HG03280 (cell line): ENCODE measurements around the gene DHRSX.
"Not testable (repeated sequence)": the region's sequence is repeated elsewhere in the genome, so short reads cannot be mapped to it uniquely, and the experiment has no call there.

Experiments used
- ATAC-seq: cut with Tn5 transposase; IDR thresholded peaks from one replicate; pipeline ENCODE4 v1.9.1; 2021; ENCODE audit warnings: mild to moderate bottlenecking, moderate library complexity; ENCODE audit not compliant: unreplicated experiment

Gene DHRSX

DNA sequence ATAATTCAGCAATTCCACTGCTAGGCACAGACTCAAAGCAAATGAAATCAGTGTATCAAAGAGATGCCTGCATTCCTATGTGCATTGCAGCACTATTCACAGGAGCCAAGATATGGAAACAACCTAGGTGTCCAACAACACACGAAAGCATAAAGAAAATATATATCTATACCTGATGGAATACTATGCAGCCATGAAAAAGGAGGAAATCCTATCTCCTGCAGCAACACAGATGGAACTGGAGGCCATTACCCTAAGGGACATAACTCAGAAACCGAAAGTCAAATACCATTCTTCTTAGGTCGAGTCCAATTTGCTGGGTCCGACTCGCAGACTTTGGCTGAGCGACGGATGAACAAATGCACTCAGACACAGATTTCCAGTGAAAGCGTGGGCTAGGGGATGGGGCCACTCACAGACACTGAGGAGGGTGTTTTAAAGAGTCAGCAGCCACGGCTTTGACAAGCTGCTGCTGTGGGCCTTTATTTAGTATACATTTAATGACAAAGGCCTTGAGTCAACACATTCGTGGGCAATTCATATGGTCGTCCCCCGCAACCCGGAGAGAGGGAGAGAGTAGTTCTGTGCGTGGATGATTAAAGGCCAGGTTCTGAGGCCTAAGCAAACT lies 93.8 kb downstream of the DHRSX start:
- no peak for ATAC-seq

DNA sequence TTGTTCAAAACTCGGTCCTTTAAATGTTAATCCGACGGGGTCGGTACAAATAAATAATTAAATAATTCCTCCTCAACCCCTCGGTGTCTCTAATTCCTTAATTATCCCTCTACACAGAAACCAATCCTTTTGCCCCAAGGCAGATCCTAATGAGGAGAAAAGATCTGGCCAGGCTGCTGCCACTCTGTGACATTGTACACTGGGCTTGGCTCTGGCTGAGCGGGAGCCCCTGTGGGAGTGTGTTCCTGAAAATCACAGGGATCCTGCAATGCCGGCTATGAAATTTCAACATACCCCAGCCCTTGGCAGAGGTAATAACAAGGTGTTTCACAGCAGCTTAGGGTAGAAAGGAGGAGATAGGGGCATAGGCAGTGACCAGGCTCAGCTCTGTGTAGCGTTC lies 96.0 kb downstream of the DHRSX start:
- no peak for ATAC-seq

DNA sequence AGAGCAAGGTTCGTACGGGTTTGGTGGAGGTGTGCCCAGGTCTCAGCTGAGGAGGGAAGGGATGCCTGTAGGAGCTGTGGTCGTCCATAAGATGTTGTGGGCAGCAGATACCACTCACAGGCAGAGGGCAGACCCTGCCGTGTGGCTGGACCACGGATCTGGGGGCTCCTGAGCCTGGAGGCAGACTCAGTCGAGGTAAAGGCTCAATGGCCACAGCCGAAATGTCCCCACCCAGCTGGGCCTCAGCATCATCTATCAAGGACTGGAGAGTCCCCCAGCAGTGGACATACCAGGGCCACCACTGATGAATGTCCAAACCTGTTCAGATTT lies 98.5 kb downstream of the DHRSX start:
- ATAC-seq, result no peak

DNA sequence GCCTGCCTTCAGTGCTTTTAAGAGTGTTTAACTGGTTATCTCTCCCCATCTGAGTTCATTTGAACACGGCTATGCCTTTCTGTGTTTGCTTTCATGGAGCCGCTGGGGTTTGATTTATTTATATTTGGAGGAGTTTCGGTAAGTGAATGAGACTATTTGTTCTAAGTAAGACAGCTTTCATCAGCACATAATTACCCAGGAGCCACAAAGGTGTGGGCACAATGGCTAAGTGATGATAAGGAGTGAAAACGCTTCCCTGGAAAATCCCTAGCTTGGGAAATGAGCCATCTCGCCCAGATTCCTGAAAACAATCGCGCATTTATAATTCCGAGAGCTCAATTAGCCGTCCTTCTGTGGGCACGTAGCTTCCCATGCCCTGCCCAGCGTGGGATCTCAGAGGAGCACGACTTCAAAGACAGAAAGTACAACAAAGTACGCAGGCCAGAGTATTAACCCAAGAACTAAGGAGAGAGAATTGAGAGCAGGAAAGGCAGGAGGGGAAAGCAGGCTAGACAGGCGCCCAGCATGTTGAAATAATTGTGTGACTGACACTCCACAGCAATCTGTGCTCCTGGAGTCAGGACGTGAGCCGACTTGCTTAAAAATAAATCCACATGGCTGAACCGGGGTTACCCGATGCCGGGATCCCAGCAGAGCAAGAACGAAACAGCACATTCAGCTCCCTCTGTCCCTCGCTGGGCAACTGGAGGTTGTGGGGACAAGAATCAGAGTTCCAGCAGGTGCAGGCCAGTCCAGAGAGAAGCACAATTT lies 99.0 kb downstream of the DHRSX start:
- no peak for ATAC-seq

DNA sequence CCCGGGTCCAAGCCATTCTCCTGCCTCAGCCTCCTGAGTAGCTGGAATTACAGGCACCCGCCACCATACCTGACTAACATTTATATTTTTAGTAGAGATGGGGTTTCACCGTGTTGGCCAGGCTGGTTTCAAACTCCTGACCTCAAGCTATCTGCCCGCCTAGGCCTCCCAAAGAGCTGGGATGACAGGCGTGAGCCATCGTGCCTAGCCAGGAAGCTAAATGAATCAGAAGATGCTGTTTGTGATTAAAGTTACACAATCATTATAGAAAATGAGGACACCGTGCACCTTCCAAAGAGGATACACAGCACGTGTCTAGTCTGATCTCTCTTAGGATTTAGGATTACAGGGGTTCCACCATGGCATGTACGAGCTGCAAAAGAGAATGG lies 99.6 kb downstream of the DHRSX start:
- no peak for ATAC-seq

DNA sequence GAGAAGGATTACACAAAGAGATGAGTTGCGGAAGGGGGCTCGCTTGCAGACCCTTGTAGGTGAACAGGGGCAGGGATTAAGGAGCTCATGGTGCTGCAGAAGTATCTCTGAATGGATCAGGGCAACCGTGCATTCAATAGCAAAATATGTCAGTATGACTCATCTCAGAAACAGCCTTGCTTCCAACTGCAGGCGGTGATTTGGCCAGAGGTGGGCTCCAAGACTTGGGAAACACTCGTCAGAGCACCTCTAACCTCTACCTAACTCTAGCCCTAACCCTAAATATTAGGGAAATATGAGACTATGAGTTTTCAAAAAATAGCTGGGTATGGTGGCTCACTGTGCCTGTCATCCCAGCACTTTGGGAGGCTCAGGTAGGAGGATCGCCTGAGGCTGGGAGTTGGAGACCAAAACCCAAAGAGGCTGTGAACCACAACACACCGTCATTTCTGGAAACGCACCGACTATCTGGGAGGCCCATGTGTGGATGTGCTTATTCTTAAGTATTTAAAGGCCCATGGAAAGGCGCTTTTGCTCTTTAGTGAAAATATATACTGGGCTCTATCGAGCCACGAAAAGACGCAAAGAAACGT lies 102.6 kb downstream of the DHRSX start:
- no peak for ATAC-seq

DNA sequence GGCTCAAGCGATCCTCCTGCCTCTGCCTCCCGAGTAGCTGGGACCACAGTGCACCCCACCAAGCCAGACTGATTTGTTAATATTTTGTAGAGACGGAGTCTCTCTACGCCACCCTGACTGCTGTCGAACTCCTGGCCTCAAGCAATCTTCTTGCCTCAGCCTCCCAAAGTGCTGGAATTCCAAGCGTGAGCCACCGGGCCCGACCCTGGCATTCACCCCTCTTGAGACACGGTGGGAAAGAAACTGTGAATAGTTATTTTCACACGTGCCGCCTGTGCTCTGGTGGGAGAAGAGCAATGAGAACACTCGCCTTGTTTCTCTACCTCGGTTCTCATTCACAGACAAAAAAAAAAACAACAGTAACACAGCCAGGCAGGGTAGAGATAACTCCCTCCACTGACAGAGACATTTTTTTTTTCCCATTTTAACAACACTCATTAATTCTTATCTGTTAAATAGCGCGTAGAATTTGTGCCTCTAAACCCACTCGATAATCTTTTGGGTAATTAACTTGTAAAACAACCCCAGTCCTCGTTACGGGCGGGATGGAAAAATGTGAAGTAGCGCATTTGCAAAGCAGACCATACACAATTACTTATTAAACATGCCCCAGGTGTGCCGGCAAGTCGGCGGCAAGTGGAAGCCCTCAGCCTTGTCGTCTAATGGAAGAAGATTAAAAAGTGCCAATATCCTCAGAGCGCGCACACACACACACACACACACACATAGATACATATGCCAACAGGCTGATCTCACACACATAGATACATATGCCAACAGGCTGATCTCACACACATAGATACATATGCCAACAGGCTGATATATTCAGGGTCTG lies 103.3 kb downstream of the DHRSX start:
- no peak for ATAC-seq

DNA sequence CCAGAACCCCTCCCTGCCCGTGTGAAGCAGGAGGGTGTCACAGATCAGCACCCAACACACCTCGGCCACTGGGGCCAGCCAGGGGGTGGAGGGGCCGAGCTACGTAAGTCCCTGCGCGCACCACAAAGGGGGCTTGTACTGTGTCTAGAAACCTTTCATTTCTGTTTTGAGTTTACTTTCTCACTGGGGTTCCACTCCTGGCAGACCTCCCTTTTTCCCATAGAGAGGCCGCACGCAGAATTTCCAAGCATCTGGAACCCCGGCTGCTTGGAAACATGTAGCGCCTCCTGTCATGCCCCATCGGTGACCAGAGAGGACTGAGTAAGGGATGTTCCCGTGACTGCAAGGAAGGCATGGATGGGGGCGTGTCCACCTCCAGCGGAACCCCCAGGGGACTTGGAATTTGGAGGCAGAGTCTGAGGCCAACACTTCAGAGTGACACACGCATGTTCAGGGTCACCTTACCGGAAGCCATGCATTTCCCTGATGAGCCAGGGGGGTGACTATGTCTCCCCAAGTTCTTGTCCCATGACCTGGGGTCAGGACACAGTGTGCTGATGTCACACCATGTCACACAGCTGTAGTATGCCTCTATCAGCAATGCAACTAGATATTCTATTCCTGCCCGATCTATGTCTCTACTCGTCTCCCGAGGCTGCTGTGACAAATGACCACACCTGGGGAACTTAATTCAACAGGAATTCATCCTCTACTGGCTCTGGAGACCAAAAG lies 105.3 kb downstream of the DHRSX start:
- no peak for ATAC-seq

DNA sequence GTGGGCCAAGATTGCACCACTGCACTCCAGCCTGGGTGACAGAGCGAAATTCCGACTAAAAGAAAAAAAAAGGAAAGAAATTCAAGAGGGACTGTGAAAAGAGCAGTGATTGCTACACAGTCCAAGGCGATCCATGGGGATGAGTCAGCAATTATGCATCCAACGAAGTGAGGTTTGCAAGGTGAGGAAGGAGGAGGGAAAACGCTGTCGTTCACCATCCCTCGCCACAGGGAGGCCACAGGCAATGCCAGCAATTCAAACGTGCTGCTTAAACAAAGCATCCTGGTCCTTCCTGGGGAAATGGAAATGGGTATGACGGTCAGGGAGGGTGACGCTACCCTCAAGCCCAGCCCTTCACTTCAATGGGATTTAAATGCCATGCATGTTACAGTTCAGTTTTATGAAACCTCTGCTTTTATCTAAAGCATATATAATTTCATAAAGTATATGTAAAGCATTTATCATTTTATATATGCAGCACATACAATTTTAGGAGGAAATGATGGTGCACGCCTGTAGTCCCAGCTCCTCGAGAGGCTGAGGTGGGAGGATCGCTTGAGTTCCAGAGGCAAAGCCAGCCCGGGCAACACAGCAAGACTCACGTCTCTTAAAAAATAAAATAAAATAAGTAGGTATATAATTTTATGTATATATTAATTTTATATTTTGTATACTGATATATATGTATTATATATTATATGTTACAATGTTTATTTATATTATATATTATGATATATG lies 108.7 kb downstream of the DHRSX start:
- ATAC-seq, result no peak

DNA sequence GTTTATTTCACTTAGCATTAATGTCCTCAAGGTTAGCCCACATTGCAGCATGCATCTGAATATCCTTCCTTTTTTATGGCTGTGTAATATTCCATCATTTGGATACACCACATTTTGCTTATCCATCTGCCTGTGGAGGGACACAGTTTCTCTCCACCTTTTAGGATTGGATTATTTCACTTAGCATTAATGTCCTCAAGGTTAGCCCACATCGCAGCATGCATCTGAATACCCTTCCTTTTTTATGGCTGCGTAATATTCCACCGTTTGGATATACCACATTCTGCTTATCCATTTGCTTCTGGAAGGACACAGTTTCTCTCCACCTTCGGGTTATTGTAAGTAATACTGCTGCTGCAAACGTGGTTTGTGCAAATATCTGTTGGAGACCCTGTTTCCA lies 110.0 kb downstream of the DHRSX start:
- no peak for ATAC-seq

DNA sequence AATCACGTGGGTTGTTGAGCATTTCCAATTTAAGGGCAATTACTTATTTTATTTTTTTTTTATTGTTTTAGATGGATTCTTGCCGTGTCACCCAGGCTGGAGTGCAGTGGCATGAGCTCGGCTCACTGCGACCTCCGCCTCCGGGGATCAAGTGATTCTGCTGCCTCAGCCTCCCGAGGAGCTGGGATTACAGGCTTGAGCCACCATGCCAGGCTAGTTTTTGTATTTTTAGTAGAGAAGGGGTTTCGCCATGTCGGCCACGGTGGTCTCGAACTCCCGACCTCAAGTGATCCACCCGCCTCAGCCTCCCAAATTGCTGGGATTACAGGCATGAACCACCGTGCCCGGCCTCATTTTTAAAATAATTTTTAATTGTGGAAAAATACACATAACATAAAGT lies 111.0 kb downstream of the DHRSX start:
- ATAC-seq, result not testable (repeated sequence)

DNA sequence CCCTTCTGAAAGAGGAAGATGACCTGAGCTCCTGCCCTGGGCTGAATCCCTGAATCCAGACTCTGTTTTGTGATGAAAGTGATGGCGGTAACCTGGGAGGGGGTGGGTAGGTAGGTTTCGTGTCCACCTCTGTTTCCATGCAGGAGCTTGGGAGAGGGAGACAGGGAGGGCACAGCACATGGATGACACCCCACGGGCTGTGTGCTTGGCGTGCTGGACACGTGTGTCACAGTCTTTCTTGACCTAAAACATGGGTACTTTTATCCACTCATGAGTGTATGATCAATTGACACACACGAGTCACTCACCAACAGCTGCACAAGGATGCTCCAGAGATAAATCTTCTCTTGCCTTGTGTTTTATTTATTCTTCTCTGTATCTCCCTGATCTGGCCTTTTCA lies 111.5 kb downstream of the DHRSX start:
- ATAC-seq, result no peak

DNA sequence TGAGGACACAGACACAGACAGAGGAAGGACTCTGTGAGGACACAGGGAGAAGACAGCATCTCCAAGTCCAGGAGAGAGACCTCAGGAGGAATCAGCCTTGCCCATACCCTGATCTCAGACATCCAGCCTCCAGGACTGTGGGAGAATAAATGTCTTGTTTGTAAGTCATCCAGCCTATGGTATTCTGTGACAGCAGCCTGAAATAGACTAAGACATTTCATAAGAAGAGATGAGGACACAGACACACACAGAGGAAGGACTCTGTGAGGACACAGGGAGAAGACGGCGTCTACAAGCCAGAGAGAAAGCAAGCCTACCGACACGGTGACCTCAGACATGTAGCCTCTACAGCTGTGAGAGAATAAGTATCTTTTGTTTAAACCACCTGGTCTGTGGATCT lies 112.1 kb downstream of the DHRSX start:
- ATAC-seq, result no peak

DNA sequence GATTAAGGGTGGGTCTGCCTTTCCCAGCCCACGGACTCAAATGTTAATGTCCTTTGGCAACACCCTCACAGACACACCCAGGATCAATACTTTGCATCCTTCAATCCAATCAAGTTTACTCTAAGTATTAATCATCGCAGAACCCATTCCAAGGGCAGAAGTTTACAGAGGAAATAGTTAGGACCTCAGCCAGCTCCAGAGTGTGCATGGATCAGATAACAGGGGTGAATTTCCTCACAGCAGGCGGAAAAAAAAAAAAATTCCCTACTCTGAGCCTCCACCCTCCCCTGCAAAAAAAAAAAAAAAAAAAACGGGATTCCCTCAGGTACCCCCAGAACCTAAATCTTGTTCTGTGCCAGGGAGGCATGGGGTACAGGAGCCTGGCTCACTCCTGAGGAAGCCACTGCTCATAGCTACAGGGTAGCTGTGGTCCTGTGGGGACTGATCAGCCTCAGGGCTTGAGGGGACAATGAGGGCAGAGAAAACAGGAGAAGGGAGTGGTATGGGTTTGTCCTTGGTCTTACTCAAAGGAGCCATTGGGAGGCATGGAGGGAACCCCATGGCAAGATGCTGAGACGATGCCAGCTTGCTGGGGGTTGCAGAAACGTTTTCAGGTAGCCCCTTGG lies 113.0 kb downstream of the DHRSX start:
- ATAC-seq, result no peak

DNA sequence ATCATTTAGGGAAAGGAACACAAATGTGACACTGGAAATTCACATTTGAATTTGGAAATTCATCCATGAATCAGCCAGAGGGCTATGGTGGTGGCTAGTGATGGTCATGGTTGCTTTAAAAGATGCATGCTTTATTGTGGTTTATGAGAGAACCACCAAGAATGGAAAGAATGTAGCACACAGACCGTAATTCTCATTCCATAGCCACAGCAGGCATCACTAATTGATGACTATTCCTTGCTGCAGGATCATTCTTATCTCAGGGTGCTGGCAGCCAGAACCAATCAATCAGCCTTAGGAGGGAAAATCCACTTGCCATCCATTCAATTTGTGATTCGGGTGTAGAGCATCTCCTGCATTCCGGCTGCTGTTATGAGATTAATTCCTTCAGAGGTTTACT lies 115.6 kb downstream of the DHRSX start:
- no peak for ATAC-seq

DNA sequence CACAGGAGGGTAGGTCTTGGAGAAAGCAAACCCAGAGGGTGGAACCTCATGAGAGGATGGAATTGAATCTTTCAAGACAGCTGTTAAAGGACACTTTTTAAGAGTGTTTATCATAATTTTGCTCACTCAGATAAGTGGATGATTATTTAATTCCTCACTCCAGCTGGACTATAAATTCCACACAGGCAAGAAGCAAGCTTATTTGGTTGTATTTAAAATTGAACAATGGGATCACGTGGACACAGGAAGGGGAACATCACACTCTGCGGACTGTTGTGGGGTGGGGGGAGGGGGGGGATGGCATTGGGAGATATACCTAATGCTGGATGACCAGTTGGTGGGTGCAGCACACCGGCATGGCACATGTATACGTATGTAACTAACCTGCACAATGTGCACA lies 116.3 kb downstream of the DHRSX start:
- no peak for ATAC-seq

DNA sequence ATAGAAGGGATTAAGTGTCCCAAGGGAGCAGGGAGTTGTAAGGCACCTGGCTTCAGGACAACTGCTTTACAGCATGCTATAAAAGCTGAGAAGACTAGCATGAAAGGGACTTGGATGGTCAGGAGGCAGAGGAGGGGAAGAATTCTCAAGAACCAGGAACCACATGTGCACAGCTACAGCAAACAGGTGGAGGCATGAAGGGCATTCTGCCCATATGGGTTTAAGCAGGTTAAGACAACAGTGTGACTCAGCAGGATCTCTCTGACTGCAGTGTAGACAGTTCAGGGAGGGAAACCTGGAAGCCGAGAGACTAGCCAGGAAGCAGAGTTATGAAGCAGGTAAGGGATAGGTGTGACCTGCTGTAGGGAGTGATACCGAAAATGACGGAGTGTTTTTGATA lies 117.0 kb downstream of the DHRSX start:
- no peak for ATAC-seq

DNA sequence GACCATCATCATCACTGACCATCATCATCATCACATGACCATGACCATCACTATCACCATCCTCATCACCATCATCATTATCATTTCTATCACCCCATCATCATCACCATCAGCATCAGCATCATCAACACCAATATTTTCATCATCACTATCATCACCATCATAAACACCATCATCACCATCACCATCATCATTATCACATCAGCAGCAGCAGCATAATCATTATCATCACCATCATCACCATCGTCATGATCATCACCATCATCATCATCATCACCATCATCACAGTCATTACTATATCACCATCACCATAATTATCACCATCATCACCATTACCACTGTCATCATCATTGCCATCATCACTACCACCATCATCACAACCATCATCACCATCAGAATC lies 117.6 kb downstream of the DHRSX start:
- ATAC-seq, result no peak

DNA sequence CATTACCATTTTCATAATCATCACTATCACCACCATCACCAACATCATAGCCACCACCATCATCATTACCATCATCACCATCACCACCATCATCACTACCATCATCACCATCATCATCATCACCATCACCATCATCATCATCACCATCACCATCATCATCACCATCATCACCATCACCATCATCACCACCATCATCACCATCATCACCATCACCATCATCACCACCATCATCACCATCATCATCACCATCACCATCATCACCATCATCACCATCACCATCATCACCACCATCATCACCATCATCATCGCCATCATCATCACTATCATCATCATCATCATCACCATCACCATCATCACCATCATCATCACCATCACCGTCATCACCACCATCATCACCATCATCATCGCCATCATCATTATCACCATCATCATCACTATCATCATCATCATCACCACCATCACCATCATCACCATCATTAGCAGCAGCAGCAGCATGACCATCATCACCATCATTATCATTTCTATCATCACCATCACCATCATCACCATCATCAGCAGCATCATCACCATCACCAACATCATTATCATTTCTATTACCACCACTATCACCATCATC lies 118.2 kb downstream of the DHRSX start:
- ATAC-seq, result not testable (repeated sequence)
